PC-9 (cell line): Measurements from ENCODE around the gene SPAG9. TPM values are rescaled to one million over a fixed set of nuclear protein-coding genes. Genes with fewer than 3 reads are reported as not detected.
"Not testable (repeated sequence)": the region's sequence is repeated elsewhere in the genome, so short reads cannot be mapped to it uniquely, and the experiment has no call there.

ENCODE experiments used
- BruUV-seq: library from RNA; stranded (reverse); fragments of 400-500 nt; replicated peaks from 2 replicates; lab custom pipeline; 2021; lab: Mats Ljungman, UMichigan
- CTCF ChIA-PET: fragments of 300-600 bp; sonication (Branson Sonifier 250); formaldehyde crosslinking; loops from one replicate; lab custom pipeline; 2022; ENCODE audit warnings: antibody characterized with exemption; lab: Charles Lee
- POLR2A ChIA-PET: fragments of 300-600 bp; sonication (Branson Sonifier 250); formaldehyde crosslinking; loops from one replicate; lab custom pipeline; 2022; ENCODE audit warnings: antibody characterized with exemption; ENCODE audit not compliant: unreplicated experiment; lab: Charles Lee
- DNase-seq, 2 experiments: peaks; one replicate each; pipeline versions ENCODE4 v3.0.0 to v3.0.0-alpha.2; 2015 to 2022; ENCODE audit warnings: mixed read lengths in 1 of 2
- H2AFZ ChIP-seq: fragments of 200-600 bp; sonication (generic); 2 replicates; pipeline ENCODE4 v1.8.1; 2017; ENCODE audit warnings: antibody characterized with exemption
- H3F3A ChIP-seq: fragments of 200-600 bp; sonication (generic); 2 replicates; pipeline ENCODE4 v1.8.1; 2017; ENCODE audit warnings: antibody characterized with exemption, mild to moderate bottlenecking, low read depth; ENCODE audit not compliant: insufficient read depth
- H3K27ac ChIP-seq: fragments of 200-600 bp; sonication (generic); 2 replicates; pipeline ENCODE4 v1.6.1; 2016; ENCODE audit warnings: mixed run types
- H3K27me3 ChIP-seq: fragments of 200-600 bp; sonication (generic); 2 replicates; pipeline ENCODE4 v1.6.1; 2016; ENCODE audit warnings: low read depth, mixed run types; ENCODE audit not compliant: insufficient read depth
- H3K36me3 ChIP-seq: fragments of 200-600 bp; sonication (generic); 2 replicates; pipeline ENCODE4 v1.6.1; 2016; ENCODE audit warnings: low read depth, mixed run types
- H3K4me1 ChIP-seq: fragments of 200-600 bp; sonication (generic); replicated peaks from 2 replicates; pipeline ENCODE4 v1.6.1; 2016; ENCODE audit warnings: mixed run types; ENCODE audit not compliant: insufficient read depth
- H3K4me2 ChIP-seq: fragments of 200-600 bp; sonication (generic); 2 replicates; pipeline ENCODE4 v1.6.1; 2017; ENCODE audit warnings: mixed run types
- H3K4me3 ChIP-seq: fragments of 200-600 bp; sonication (generic); 2 replicates; pipeline ENCODE4 v1.6.1; 2016; ENCODE audit warnings: mixed run types
- H3K79me2 ChIP-seq: fragments of 200-600 bp; sonication (generic); 2 replicates; pipeline ENCODE4 v1.6.1; 2017; ENCODE audit warnings: low read depth, mixed run types
- H3K9me2 ChIP-seq: fragments of 200-600 bp; sonication (generic); 2 replicates; pipeline ENCODE4 v1.8.1; 2017; ENCODE audit warnings: mild to moderate bottlenecking; ENCODE audit not compliant: insufficient read depth
- H3K9me3 ChIP-seq: fragments of 200-600 bp; sonication (generic); 2 replicates; pipeline ENCODE4 v1.8.1; 2016; ENCODE audit warnings: low read depth; ENCODE audit not compliant: insufficient read depth
- H4K20me1 ChIP-seq: fragments of 200-600 bp; sonication (generic); 2 replicates; pipeline ENCODE4 v1.8.1; 2017; ENCODE audit not compliant: insufficient read depth
- CTCF ChIP-seq: fragments of 200-600 bp; sonication (generic); conservative IDR thresholded peaks from 2 replicates; pipeline ENCODE4 v1.6.1; 2017; ENCODE audit warnings: mixed run types, antibody characterized with exemption, mild to moderate bottlenecking, moderate library complexity
- EZH2 ChIP-seq: fragments of 200-600 bp; sonication (generic); IDR thresholded peaks from 2 replicates; pipeline ENCODE4 v1.8.0; 2017; ENCODE audit warnings: antibody characterized with exemption, low read depth
- intact Hi-C: fragments of 100-400 bp; cut with micrococcal nuclease; formaldehyde crosslinking; loops from one replicate; pipeline ENCODE4 v1.10.0; 2022; ENCODE audit not compliant: unreplicated experiment
- total RNA-seq: library from RNA; stranded (reverse); gene quantifications from 2 replicates; pipeline ENCODE4 v1.2.3, GENCODE V29; 2021

Gene SPAG9
- total RNA-seq, 1 experiment from 2014 or later, result 51.8 TPM

- DNase-seq, result peak; percentile 84 to 86
- TF ChIP-seq CTCF (no peak), EZH2 (no peak)
These were observed 176.4 kb downstream of the SPAG9 start for GRCh38 chr17:50944054-50944901.

GRCh38 chr17:50943575-50943933, 177.1 kb downstream of the SPAG9 start:
- Histone ChIP-seq H4K20me1 (no peaks in the 10 kb centered on the region), H3K27me3 (no peaks in the 10 kb centered on the region), H3K9me3 (no peaks in the 10 kb centered on the region), H3K36me3 (no peaks in the 10 kb centered on the region), H3K79me2 (no peaks in the 10 kb centered on the region), H3K9me2 (no peaks in the 10 kb centered on the region), H3K27ac (no peak overlapping the region), H3K4me1 (peaks cover 49% of the 10 kb centered on the region), H2AFZ (no peak overlapping the region), H3K4me2 (peak overlapping the region; percentile 93), H3F3A (peaks cover 7% of the 10 kb centered on the region; the same call in 1 of the 2 replicates), H3K4me3 (peak overlapping the region; percentile 60)
- TF ChIP-seq CTCF, result no peak
- no peak for TF ChIP-seq EZH2
- CTCF ChIA-PET, result no interaction called here
- POLR2A ChIA-PET, result no interaction called here
- intact Hi-C loops, result no loop called here
- no TSS peak for BruUV-seq
- peak in 1 of 2 experiments; percentile 34 for DNase-seq

More at GRCh38 chr17:50944054-50944901, 176.4 kb downstream of the SPAG9 start:
- no peaks in the 10 kb centered on the region for H4K20me1 ChIP-seq
- peak overlapping the region; percentile 86 for H2AFZ ChIP-seq
- H3F3A ChIP-seq, result peaks cover 10% of the 10 kb centered on the region; the same call in 1 of the 2 replicates
- no TSS peak for BruUV-seq
- H3K9me2 ChIP-seq, result no peaks in the 10 kb centered on the region
- CTCF ChIA-PET, result interaction anchor here (0.6 to 1.0 kb wide), 6 partner anchors 9 to 239 kb away, joined by 3 to 11 read pairs (median 6); no protein-coding TSS in a partner anchor
- intact Hi-C loops, result loop anchor here (2.0 kb wide), 1 partner anchor 25 kb away; no protein-coding TSS in a partner anchor
- peak overlapping the region; percentile 9; the same call in 1 of the 2 replicates for H3K27ac ChIP-seq
- H3K4me2 ChIP-seq, result peak overlapping the region; percentile 93
- peak overlapping the region; percentile 60 for H3K4me3 ChIP-seq
- POLR2A ChIA-PET, result interaction anchor here (0.6 to 0.7 kb wide), 4 partner anchors 22 to 804 kb away, joined by 3 to 18 read pairs (median 6); partner anchors contain the start of gene TOB1
- H3K36me3 ChIP-seq, result no peaks in the 10 kb centered on the region
- H3K9me3 ChIP-seq, result no peaks in the 10 kb centered on the region
- H3K79me2 ChIP-seq, result no peaks in the 10 kb centered on the region
- H3K27me3 ChIP-seq, result no peaks in the 10 kb centered on the region
- peaks cover 54% of the 10 kb centered on the region for H3K4me1 ChIP-seq

GRCh38 chr17:50941676-50942048, 179.0 kb downstream of the SPAG9 start:
- H3F3A ChIP-seq, DNase-seq, H2AFZ ChIP-seq, H3K9me3 ChIP-seq, H3K4me3 ChIP-seq, POLR2A ChIA-PET, H4K20me1 ChIP-seq, H3K9me2 ChIP-seq, H3K79me2 ChIP-seq, H3K27ac ChIP-seq, H3K27me3 ChIP-seq, H3K4me2 ChIP-seq, CTCF ChIA-PET, intact Hi-C loops, BruUV-seq, H3K36me3 ChIP-seq: not testable (repeated sequence)
- peaks cover 34% of the 10 kb centered on the region for H3K4me1 ChIP-seq
